H1 (cell line): Measurements from ENCODE around the gene LPXN. TPM values are rescaled to one million over a fixed set of nuclear protein-coding genes. Genes with fewer than 3 reads are reported as not detected.

Source experiments
- CTCF ChIA-PET: fragments of 300-600 bp; sonication (Branson Sonifier 250); formaldehyde crosslinking; loops from one replicate; lab custom pipeline; 2021; ENCODE audit not compliant: partially characterized antibody; lab: Charles Lee
- POLR2A ChIA-PET: fragments of 300-600 bp; sonication (Branson Sonifier 250); formaldehyde crosslinking; loops from one replicate; lab custom pipeline; 2021; ENCODE audit warnings: inconsistent platforms; ENCODE audit not compliant: partially characterized antibody; lab: Charles Lee
- DNase-seq, 2 experiments: peaks; one replicate each; pipeline versions ENCODE4 v3.0.0 to v3.0.0-alpha.2; 2010 to 2022; ENCODE audit warnings: low spot score in 2 of 2, low read depth in 1 of 2, mixed read lengths in 1 of 2
- FAIRE-seq: peaks from 2 replicates; lab custom pipeline; 2011; peaks lifted over from hg19 to GRCh38; lab: Jason Lieb, UNC
- H2AFZ ChIP-seq: 2 replicates; pipeline ENCODE4 v1.8.1; 2012; ENCODE audit warnings: low read length, inconsistent platforms
- H2AK5ac ChIP-seq: 2 replicates; pipeline ENCODE4 v1.6.1; 2013; ENCODE audit warnings: low read depth, low read length
- H2BK120ac ChIP-seq: replicated peaks from 2 replicates; pipeline ENCODE3; 2013; ENCODE audit warnings: low read depth, low read length, inconsistent platforms
- H2BK12ac ChIP-seq: 2 replicates; pipeline ENCODE4 v1.6.1; 2013; ENCODE audit warnings: low read depth, low read length
- H2BK15ac ChIP-seq: 2 replicates; pipeline ENCODE4 v1.6.1; 2013; ENCODE audit warnings: low read length
- H2BK20ac ChIP-seq: 2 replicates; pipeline ENCODE4 v1.6.1; 2013; ENCODE audit warnings: low read length
- H2BK5ac ChIP-seq: 2 replicates; pipeline ENCODE4 v1.6.1; 2013; ENCODE audit warnings: low read depth, low read length
- H3K14ac ChIP-seq: 2 replicates; pipeline ENCODE4 v1.6.1; 2013; ENCODE audit warnings: inconsistent platforms; ENCODE audit not compliant: insufficient read length
- H3K18ac ChIP-seq: 2 replicates; pipeline ENCODE4 v1.6.1; 2013; ENCODE audit warnings: low read length; ENCODE audit errors: extremely low read depth
- H3K23ac ChIP-seq: 2 replicates; pipeline ENCODE4 v1.6.1; 2013; ENCODE audit warnings: inconsistent platforms; ENCODE audit not compliant: insufficient read length
- H3K23me2 ChIP-seq: 2 replicates; pipeline ENCODE4 v1.6.1; 2013; ENCODE audit warnings: low read depth, low read length
- H3K27ac ChIP-seq: 2 replicates; pipeline ENCODE4 v1.6.1; 2011; ENCODE audit warnings: low read depth, low read length, inconsistent platforms
- H3K27me3 ChIP-seq, 4 experiments: replicated peaks in 1 of 4; 1 replicate in 1 of 4; 2 replicates in 3 of 4; pipeline versions ENCODE4 v1.6.1 to v1.8.1; 2011 to 2013; ENCODE audit warnings: low read length in 3 of 4, mild to moderate bottlenecking in 3 of 4, inconsistent platforms in 2 of 4, mixed read lengths in 2 of 4, moderate library complexity in 1 of 4; ENCODE audit not compliant: control insufficient read depth in 3 of 4, insufficient read depth in 3 of 4; ENCODE audit errors: extremely low read depth in 1 of 4
- H3K36me3 ChIP-seq, 4 experiments: 2 replicates each; pipeline versions ENCODE4 v1.6.1 to v1.8.1; 2011 to 2013; ENCODE audit warnings: mild to moderate bottlenecking in 4 of 4, low read length in 3 of 4, moderate library complexity in 2 of 4, control low read depth in 1 of 4, inconsistent platforms in 1 of 4; ENCODE audit not compliant: insufficient read depth in 4 of 4, control insufficient read depth in 2 of 4
- H3K4ac ChIP-seq: replicated peaks from 2 replicates; pipeline ENCODE3; 2013; ENCODE audit warnings: low read length, low read depth, mixed read lengths, inconsistent platforms; ENCODE audit not compliant: insufficient read length
- H3K4me1 ChIP-seq, 4 experiments: replicated peaks in 1 of 4; 1 replicate in 1 of 4; 2 replicates in 3 of 4; pipeline versions ENCODE4 v1.6.1 to v1.8.1; 2011 to 2013; ENCODE audit warnings: low read length in 3 of 4, inconsistent platforms in 2 of 4, mixed read lengths in 1 of 4; ENCODE audit not compliant: insufficient read depth in 4 of 4, control insufficient read depth in 3 of 4
- H3K4me2 ChIP-seq, 2 experiments: 2 replicates each; pipeline versions ENCODE4 v1.6.1 to v1.8.1; 2011 to 2013; ENCODE audit warnings: low read depth in 2 of 2, low read length in 2 of 2, control low read depth in 1 of 2, inconsistent platforms in 1 of 2, mild to moderate bottlenecking in 1 of 2; ENCODE audit not compliant: insufficient read depth in 1 of 2
- H3K4me3 ChIP-seq, 4 experiments: fragments of 200-600, 300-600 bp in 1 of 4; sonication (generic), shearing (Covaris generic), sonication (Bioruptor Twin) in 1 of 4; 2 replicates each; pipeline versions ENCODE4 v1.5.1 to v1.8.1; 2011 to 2016; ENCODE audit warnings: low read length in 4 of 4, low read depth in 3 of 4, control low read depth in 2 of 4, inconsistent platforms in 2 of 4, mild to moderate bottlenecking in 2 of 4, mixed read lengths in 1 of 4, moderate library complexity in 1 of 4; ENCODE audit not compliant: insufficient read depth in 2 of 4; ENCODE audit errors: extremely low read depth in 1 of 4
- H3K56ac ChIP-seq: replicated peaks from 2 replicates; pipeline ENCODE3; 2013; ENCODE audit warnings: low read depth, mild to moderate bottlenecking, mixed read lengths, low read length, inconsistent platforms; ENCODE audit not compliant: insufficient read length
- H3K79me1 ChIP-seq: 2 replicates; pipeline ENCODE4 v1.6.1; 2013; ENCODE audit warnings: low read depth, low read length, control low read depth
- H3K79me2 ChIP-seq, 2 experiments: 2 replicates each; pipeline versions ENCODE4 v1.6.1 to v1.8.1; 2012 to 2013; ENCODE audit warnings: low read length in 2 of 2, mild to moderate bottlenecking in 2 of 2, inconsistent platforms in 1 of 2; ENCODE audit not compliant: insufficient read depth in 2 of 2, control insufficient read depth in 1 of 2
- H3K9ac ChIP-seq, 4 experiments: replicated peaks in 1 of 4; 1 replicate in 1 of 4; 2 replicates in 3 of 4; pipeline versions ENCODE4 v1.6.1 to v1.8.1; 2011 to 2013; ENCODE audit warnings: low read depth in 3 of 4, low read length in 3 of 4, control low read depth in 2 of 4, mild to moderate bottlenecking in 2 of 4, moderate library complexity in 2 of 4, inconsistent platforms in 1 of 4; ENCODE audit errors: extremely low read depth in 1 of 4
- H3K9me3 ChIP-seq, 2 experiments: 2 replicates each; pipeline versions ENCODE4 v1.6.1 to v1.8.1; 2012 to 2013; ENCODE audit warnings: mild to moderate bottlenecking in 2 of 2, moderate library complexity in 2 of 2, control low read depth in 1 of 2, inconsistent platforms in 1 of 2, low read depth in 1 of 2, low read length in 1 of 2, mixed read lengths in 1 of 2; ENCODE audit not compliant: insufficient read depth in 2 of 2
- H4K20me1 ChIP-seq, 2 experiments: replicated peaks in 1 of 2; 2 replicates each; pipeline versions ENCODE3 to v1.8.1; 2011 to 2013; ENCODE audit warnings: inconsistent platforms in 2 of 2, low read length in 2 of 2, mild to moderate bottlenecking in 1 of 2; ENCODE audit not compliant: insufficient read depth in 2 of 2, control insufficient read depth in 1 of 2
- H4K5ac ChIP-seq: 2 replicates; pipeline ENCODE4 v1.6.1; 2013; ENCODE audit warnings: low read length, low read depth, mixed read lengths, inconsistent platforms; ENCODE audit not compliant: insufficient read length
- H4K8ac ChIP-seq: 2 replicates; pipeline ENCODE4 v1.8.0; 2013; ENCODE audit warnings: mild to moderate bottlenecking, moderate library complexity, low read length, inconsistent platforms; ENCODE audit not compliant: insufficient read depth; ENCODE audit errors: extremely low read depth
- H4K91ac ChIP-seq: replicated peaks from 2 replicates; pipeline ENCODE3; 2013; ENCODE audit warnings: low read length, mixed read lengths, inconsistent platforms; ENCODE audit not compliant: insufficient read length
- POLR2AphosphoS5 ChIP-seq: IDR thresholded peaks from 2 replicates; pipeline ENCODE4 v1.6.1; 2011; ENCODE audit warnings: low read depth, low read length
- WGBS, 2 experiments: shearing (Covaris generic) in 1 of 2; methylation state at CpG; one replicate each; pipeline versions ENCODE4 v1.1.6 to v1.1.7; 2013 to 2015; ENCODE audit warnings: low lambda C conversion rate in 2 of 2, mixed read lengths in 2 of 2, inconsistent platforms in 1 of 2, low coverage in 1 of 2, missing lambda C conversion rate in 1 of 2; ENCODE audit not compliant: insufficient replicate concordance in 2 of 2, insufficient coverage in 1 of 2, insufficient read length in 1 of 2; ENCODE audit errors: extremely low coverage in 1 of 2, missing lambda C conversion rate in 1 of 2; 5-methylcytosine and 5-hydroxymethylcytosine counted together
- polyA plus RNA-seq, 7 experiments: library from polyadenylated mRNA; depleted of rRNA in 3 of 7; stranded (reverse) in 5 of 7; unstranded in 2 of 7; fragments of >200 nt in 5 of 7; fragments of 200-250 nt in 2 of 7; gene quantifications; 1 replicate in 5 of 7; 2 replicates in 1 of 7; 4 replicates in 1 of 7; pipeline versions ENCODE4 v1.2.1 to v1.2.3, GENCODE V29; 2011 to 2013; ENCODE audit warnings: missing spikeins in 2 of 7, mixed read lengths in 2 of 7
- total RNA-seq: library from RNA; stranded (reverse); fragmentation: NEBNext Ultra II Directional; extraction: Animal tissue kit (Norgen Biotek cat#: 25700); gene quantifications from 2 replicates; pipeline ENCODE4 v1.2.1, GENCODE V29; 2021

The LPXN gene
- total and polyA plus RNA-seq, 2 of the 8 experiments (the other 6 are each of a cell fraction or from before 2014, with no cell fraction given) = 1.4 to 2.7 TPM

DNA sequence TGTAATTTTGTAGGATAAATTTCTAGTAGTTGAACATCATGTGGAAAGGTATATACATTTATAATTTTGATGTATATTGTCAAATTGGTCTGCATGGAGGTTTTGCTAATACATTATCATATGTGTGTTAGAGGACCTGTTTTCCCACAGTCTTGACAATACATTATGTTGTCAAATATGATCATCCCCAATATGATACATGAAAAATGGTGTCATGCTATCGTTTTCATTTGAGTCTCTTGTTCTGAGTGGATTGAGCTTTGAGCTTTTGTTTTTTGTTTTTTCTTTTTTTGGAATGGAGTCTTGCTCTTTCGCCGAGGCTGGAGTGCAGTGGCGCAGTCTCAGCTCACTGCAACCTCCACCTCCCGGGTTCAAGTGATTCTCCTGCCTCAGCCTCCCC is 32.7 kb upstream of the LPXN start:
- H2BK15ac ChIP-seq = no peak overlapping the region
- H3K23ac ChIP-seq = no peak overlapping the region
- no peak overlapping the region for H3K18ac ChIP-seq
- POLR2A ChIA-PET = no interaction called here
- H4K91ac ChIP-seq = no peak overlapping the region
- no peak overlapping the region for H3K27ac ChIP-seq
- 99% methylated on average over 5 of the region's 5 CpGs; no CpG with 5 or more reads in 1 of the 2 experiments for WGBS, 2 experiments
- H3K4ac ChIP-seq = no peak overlapping the region
- no peak overlapping the region for H3K4me2 ChIP-seq
- H2BK20ac ChIP-seq = no peak overlapping the region
- no peak overlapping the region for H2AK5ac ChIP-seq
- no peak overlapping the region for H4K8ac ChIP-seq
- CTCF ChIA-PET = interaction anchor here (0.9 kb wide), 2 partner anchors 9 to 528 kb away, joined by 3 read pairs; no protein-coding TSS in a partner anchor
- H3K79me2 ChIP-seq = peaks cover 6 to 59% of the 10 kb centered on the region in 2 experiments; a peak in 3 of 4 replicates
- H3K56ac ChIP-seq = no peak overlapping the region
- H2BK12ac ChIP-seq = no peak overlapping the region
- no peaks in the 10 kb centered on the region for H3K4me1 ChIP-seq
- H2AFZ ChIP-seq = no peak overlapping the region
- no peak overlapping the region for H2BK120ac ChIP-seq
- no peak overlapping the region for H3K4me3 ChIP-seq
- FAIRE-seq (no peak), DNase-seq (no peak)
- no peak overlapping the region for H2BK5ac ChIP-seq
- peaks cover 8 to 38% (median 27%) of the 10 kb centered on the region in 4 experiments for H3K36me3 ChIP-seq
- no peak overlapping the region for H4K5ac ChIP-seq
- H3K9me3 ChIP-seq = no peaks in the 10 kb centered on the region
- H4K20me1 ChIP-seq = peaks cover 3 to 10% of the 10 kb centered on the region in 2 experiments
- no peak overlapping the region for H3K9ac ChIP-seq
- H3K23me2 ChIP-seq = no peaks in the 10 kb centered on the region
- no peaks in the 10 kb centered on the region; the same call in 1 of the 2 replicates for H3K79me1 ChIP-seq
- no peak overlapping the region for H3K14ac ChIP-seq
- no peaks in the 10 kb centered on the region for H3K27me3 ChIP-seq
- no peak for TF ChIP-seq POLR2AphosphoS5
